Brain pericyte (primary cell): ENCODE measurements around the gene GKAP1.
A peak's percentile ranks its signal among the peaks of the same experiment; 100 is the strongest.
"Not testable (repeated sequence)": the region's sequence is repeated elsewhere in the genome, so short reads cannot be mapped to it uniquely, and the experiment has no call there.

Experiments
- DNase-seq: peaks from one replicate; pipeline ENCODE4 v3.0.0-alpha.2; 2012; ENCODE audit warnings: low read depth, low spot score

Gene GKAP1

DNA sequence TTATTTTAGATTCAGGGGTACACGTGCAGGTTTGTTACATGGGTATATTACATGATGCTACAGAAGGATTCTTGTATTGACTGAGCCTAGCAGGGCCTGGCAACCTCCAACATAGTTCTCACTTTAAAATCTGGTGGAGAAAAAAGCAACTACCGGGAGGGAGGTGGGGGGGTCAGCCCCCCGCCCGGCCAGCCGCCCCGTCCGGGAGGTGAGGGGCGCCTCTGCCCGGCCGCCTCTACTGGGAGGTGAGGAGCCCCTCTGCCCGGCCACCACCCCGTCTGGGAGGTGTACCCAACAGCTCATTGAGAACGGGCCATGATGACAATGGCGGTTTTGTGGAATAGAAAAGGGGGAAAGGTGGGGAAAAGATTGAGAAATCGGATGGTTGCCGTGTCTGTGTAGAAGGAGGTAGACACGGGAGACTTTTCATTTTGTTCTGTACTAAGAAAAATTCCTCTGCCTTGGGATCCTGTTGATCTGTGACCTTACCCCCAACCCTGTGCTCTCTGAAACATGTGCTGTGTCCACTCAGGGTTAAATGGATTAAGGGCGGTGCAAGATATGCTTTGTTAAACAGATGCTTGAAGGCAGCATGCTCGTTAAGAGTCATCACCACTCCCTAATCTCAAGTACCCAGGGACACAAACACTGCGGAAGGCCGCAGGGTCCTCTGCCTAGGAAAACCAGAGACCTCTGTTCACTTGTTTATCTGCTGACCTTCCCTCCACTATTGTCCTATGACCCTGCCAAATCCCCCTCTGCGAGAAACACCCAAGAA, 88.8 kb downstream of the GKAP1 start:
- DNase-seq = not testable (repeated sequence)

DNA sequence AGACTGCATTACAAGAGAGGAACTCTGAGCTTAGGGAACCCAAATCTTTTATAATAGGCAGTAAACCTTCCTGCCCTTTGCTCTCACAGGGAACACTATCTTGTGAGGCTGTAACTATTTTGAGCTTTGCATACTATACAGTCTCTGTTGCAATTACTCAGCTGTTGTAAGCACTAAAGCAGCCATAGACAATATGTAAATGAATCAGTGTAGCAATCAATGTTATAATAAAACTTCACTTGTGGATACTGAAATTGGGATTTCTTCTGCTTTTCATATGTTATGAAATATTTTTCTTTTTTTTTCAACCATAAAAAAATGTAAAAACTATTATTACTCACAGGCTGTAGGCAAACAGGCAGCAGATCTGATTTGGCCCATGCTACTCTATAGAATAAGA, 93.1 kb downstream of the GKAP1 start:
- DNase-seq = no peak

DNA sequence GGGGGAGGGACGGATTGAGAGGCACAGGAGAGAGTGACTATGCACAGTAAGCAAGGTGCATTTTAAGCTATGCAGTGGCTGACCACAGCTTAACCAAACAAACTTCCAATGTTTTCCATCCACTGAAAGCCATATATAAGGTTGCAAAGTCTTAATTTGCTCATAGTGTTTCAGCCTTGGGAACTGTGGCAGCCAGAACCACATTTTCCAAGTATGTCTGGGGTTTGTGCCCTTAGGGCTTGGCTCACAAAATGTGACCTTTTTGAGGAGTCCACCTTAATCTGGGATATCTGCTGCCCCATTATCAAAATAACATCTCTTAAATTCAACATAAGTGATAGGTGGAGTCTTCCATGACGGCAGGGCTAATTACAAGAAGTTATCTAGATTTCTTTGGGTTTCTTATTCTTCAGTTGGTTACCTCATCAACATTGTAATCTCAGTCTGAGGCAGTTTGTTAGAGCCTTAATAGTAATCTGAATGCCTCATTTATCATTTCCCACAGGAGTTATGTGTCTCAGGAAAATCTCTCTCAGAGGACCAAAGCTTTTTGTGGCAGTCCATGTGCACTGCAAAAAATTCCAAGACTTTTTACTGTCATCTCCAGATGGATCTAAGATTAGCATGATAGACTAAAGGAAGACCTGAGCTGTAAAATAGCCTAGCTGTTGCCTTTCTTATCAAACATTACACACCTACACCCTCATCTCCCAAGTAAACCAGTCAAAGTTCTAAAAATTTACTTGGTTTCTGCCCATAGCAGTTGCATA, 94.7 kb downstream of the GKAP1 start:
- DNase-seq = no peak

DNA sequence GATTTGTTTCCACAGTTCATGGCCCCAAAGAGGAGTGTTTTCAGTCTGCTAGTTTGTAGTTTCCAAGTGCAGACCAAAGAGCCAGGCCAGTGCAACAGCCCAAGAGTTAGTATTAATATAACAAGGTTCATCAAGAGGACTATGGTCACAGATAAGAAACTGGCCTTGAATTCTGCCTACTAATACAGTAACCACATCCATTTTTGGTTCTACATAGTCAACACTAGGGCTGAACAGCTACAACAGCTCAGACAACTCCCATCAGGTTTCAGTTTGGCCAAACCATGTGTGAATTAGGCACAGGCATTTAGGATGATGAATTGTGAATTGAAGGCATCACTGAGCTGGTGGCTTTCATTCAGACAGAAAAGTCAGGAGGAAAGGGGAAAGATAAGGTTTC, 96.1 kb downstream of the GKAP1 start:
- DNase-seq = no peak

DNA sequence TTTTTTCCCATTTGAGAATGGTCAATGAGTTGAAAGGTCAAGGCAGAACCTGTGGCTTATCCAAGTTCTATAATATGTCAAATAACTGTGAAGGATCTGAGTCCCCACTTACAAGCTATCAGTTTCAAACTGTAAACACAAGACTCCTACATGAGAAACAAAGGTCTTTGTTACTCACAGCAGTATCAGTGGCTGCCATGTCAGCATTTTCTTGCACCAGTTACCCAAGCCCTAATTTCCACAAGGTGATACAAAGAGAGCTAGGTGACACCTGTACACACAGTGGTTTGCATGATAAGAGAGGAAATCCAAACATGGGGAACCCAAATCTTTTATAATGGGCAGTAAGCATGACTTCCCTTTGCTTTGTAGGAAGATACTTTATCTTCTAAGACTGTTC, 101.8 kb downstream of the GKAP1 start:
- no peak for DNase-seq

DNA sequence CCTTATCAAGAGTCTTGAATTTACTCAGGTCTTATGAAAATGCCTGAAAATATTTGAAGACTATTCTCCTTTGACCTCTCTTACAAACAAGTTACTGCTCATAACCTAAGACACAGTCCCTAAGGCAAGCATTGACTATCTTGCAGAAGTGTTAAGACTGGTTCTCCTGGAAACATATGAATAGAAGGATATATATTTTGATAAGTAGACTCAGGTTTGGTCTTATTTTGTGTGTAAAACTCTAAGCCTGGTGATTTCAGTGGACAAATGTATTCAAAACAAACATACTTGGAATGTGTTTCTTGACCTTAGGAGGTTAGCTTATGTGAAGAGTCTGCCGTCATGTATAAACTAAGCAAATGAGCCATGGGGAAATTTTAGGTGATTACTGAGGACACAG, 102.3 kb downstream of the GKAP1 start:
- DNase-seq = no peak

DNA sequence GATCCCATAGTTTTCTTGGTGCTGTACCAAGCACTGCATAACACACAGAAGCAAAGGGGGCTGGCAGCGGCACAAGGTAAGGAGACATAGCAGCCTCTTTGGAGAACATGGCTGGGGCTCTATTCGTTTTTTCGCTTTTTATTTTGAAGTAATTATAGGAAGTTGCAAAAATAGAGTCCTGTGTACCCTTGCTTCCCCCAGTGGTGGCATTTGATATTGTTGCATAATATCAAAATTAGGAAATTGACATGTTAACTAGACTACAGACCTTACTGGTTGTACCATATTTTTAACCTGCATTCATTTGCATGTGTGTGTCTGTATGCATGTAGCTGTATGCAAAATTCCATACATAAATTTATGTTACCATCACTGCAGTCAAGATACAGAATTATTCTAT, 103.2 kb downstream of the GKAP1 start:
- no peak for DNase-seq

DNA sequence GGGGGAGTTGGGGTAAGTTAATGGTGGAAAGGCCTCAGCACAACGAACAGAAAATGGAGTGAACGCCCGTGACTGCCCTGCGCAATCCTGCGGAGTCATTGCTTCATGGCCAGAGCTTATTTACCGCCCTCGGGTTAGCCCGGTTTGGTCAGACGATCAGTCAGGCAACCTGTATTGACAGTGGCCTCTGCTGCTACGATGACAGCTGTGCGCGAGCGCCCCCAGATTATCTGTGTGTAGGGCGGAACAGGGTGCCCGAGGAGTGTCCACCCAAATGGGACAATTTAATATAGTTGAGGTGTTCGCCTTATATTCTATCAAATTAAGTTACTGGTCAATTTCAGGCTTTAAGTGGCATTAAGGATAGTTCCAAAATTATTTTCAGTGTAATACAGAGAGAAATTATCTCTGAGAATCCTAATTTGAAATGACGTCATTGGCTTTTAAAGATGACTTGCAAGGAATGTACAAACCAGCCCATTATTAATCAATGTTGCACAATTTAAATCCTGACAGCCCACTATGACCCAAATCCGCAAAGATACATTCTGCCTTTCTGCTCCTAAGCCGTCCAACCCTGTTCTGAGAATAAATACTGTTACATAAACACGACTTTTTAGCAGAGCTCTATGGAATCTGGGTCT, 108.9 kb downstream of the GKAP1 start:
- DNase-seq = no peak

DNA sequence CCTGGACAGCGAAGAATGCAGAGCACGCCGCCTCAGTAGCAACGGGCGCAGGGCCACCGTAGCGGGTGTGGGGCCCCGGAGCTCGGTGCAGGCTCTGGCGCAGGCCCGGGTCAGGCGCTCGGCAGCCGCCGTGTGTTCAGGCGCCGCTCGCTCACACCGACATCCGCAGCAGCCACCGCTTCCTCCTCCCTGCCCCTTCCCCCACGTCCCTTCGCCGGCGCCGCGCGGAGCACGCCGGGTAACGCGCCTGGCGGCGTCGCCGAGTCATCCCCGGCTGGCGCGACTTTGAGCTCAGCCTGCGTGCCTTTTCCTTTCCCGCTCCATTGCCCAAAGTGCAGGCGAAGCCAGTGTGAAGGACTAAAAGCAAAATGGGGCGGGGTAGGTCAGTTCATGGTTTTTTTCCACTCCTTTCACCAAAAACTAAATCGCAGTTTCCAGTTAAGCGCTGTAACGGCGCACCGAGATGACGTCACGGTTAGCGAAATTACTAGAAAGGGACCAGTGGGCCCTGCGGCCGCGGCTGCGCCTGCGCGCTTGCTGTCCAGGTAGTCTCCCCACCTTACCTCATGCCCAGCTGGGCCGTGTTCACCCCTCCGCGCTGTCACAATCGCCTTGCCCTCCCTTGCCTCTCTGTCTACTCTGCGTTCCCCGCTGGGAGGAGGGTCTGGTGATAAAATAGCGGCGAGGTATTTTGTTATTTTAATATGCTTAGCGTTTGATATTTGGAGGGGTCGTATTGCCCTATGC, 109.6 kb downstream of the GKAP1 start, which contains the start of gene UBQLN1:
TSS of gene UBQLN1 (minus strand) at position 191 of the 747 bp plus-strand sequence. CDS start 279 bp downstream, outside the sequence.
- DNase-seq = peak; percentile 81

DNA sequence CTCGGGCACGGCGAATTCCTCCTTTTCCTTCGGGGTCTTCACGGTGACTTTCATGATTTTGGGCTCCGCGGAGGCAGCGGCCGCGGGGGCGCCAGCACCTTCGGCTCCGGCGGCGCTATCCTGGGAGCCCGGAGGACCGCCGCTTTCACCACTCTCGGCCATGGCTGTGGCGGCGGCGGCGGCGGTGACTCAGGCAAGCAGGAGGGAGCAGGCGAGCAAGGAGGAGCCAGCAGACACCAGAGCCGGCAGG, 110.1 kb downstream of the GKAP1 start:
- no peak for DNase-seq

DNA sequence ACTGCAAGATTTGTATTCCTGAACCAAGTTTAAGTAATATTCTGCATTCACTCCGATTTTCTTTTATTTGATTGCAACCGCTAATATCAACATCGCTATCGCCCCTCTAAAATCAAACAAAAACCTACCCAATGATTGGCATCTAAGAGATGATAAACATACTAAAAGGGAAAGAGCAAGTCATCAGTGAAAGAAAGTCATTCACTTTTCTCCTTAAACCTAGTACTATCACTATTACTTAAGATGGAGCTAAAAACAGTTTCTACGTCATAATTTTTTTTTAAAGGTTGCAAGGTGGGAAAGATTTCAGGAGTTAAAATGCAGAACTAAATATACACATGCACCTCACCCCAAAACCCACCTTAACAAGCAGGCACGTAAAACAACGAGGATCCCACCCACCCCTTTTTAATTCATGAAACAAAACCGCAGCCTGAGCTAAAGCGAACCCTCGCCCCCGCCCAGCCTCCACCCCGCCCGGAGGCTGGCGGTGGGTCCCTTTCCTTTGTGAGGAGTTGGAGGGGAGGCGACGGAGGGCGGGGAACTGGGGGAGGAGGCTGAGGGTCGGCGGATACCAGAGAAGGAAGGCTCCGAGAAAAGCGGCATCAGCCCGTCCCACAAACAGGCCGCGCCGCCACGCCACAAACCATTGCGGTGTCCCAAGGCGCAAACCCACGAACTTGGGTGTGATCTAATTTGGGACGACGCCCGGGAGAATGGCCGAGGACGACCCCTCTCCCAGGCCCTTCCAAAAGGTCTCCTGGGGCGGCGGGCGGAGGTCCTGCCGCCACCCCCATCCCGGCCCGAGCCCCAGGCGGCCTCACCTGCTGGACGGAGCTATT, 110.7 kb downstream of the GKAP1 start:
- no peak for DNase-seq

DNA sequence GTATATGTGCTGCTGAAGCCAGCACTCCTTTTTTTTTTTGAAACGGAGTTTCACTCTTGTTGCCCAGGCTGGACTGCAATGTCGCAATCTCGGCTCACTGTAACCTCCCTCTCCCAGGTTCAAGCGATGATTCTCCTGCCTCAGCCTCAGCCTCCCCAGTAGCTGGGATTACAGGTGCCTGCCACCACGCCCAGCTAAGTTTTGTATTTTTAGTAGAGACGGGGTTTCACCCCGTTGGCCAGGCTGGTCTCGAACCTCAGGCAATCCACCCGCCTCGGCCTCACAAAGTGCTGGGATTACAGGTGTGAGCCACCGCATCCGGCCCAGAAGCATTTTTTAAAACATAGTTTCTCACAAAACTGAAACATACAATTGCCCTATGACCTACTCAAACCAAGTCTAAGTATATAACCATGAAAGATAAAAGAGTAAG, 112.3 kb downstream of the GKAP1 start:
- DNase-seq = not testable (repeated sequence)

DNA sequence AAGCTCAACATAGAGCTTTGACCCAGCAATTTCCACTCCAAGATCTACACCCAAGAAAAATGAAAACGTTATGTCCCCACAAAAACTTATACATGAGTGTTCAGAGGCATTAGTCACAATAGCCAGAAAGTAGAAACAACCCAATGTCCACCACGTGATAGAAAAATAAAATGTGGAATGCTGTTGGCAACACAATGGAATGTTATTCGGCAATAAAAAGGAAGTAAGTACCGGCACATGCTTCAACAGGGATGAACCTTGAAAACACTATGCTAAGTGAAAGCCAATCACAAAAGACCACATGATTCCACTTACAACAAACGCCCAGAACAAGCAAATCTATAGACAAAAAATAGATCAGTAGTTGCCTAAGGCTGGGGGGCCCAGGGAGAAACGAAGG, 115.8 kb downstream of the GKAP1 start:
- DNase-seq = no peak

DNA sequence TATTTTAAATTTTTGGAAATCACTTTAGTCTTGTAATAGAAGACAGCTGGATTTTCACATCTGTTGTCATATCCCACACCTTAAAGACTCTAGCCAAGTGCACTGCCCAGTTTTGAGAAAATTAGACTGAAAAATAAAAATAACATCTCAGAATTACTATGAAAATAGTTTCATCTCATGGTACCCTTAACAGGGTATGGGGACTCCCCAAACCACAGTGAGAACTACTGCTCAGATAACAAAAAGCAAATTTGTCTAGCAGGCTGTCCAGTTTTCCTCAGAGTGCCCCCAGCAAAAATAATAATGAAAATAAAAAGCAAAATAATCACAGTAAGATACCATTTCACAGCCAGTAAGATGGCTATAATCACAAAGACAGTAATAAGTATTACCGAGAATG, 116.3 kb downstream of the GKAP1 start:
- DNase-seq = no peak

DNA sequence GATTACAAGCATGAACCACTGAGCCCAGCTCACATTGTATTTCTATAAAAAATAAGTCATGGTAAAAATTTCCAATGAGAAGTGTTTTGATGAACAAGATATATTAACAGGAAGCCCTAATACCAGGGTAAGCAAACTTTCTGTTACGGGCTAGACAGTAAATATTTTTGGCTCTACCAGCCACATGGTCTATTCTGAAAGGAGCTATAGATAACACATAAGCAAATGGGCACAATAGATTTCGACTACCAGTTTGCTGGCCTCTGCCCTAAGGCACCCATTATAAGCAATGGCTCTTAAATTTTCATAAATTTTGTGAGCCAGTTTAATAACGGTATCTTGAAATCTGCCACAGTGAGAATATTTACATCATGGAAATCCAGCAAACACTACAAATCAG, 118.0 kb downstream of the GKAP1 start:
- no peak for DNase-seq

DNA sequence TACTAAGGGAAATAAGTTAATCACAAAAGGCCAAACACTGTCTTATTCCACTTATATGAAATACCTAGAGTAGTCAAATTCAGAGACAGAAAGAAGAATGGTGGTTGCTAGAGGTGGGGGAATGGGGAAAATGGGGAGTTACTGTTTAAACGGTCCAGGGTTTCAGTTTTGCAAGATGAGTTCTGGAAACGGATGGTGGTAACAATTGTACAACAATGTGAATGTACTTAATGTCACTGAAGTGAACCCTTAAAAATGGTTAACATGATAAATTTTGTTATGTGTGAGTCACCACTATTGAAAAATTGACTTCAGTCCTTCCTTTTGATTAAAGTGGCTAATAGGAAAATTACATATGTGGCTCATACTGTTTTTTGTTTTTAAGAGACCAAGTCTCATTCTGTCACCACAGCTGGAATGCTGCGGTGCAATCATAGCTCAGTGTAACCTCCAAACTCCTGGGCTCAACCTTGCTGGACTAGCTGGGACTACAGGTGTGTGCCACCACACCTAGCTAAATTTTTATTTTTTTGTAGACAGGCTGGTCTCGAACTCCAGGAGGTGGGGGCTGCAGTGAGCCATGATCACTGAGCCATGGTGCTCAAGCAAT, 118.5 kb downstream of the GKAP1 start:
- DNase-seq = no peak

DNA sequence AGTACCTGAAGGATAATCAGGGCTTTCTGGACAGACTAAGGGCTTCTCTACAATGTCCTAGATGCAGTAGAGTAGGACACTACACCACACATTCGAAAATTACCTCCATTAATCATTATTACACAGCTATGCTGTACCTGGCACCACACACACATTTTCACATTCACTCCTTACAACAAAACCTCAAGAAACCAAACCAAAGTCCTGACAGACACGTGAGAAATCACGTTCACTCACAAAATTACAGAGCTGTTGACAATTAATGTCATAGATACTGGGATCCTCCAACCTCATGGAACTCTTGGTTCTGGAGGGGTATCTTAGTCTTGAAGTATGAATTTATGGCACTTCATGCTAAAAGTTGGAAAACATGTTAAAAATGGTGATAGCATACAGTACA, 126.1 kb downstream of the GKAP1 start:
- DNase-seq = no peak
